Measurements from ENCODE around the gene SPCS2. TPM values are rescaled to one million over a fixed set of nuclear protein-coding genes. Genes with fewer than 3 reads are reported as not detected.

SPCS2 gene
- total and polyA plus RNA-seq, 3 experiments from 2014 or later = 150 to 273 (median 151) TPM

DNA sequence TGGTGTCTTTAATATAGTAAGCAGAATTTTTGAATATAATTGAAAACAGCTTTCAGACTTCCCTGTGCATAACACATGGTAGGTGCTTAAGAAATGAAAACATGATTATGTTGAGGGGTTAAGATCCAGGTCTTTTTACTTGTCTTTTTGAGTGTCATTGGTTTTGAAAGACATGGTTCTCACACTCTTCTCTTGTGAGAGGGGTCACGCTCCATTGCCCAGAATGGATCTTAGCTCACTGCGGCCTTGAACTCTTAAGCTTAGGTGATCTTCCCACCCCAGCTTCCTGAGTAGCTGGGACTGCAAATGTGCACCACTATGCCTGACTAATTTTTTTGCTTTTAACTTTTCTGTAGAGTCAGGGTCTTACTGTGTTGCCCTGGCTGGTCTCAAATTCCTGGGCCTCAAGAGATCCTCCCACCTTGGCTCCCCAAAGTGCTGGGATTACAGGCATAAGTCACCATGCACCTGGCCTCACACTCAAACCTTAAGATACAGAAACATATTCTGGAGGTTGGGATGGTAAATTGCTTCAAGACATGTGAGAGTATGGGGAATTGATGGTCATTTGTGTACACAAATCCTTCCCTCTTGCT, 1.4 kb downstream of the SPCS2 start:
- ChIA-PET POLR2A (no interaction called here), CTCF (no interaction called here)
- H3K36me3 ChIP-seq (ENCODE audit: insufficient read depth, low read length) = no peaks in the 10 kb centered on the region
- H3K27me3 ChIP-seq (ENCODE audit: insufficient read depth, low read length, poor library complexity, severe bottlenecking) = no peaks in the 10 kb centered on the region
- peaks cover 22% of the 10 kb centered on the region for H3K4me1 ChIP-seq (ENCODE audit: insufficient read depth, low read length)
- H3K27ac ChIP-seq (ENCODE audit: low read depth, low read length) = peak overlapping the region; percentile 91
- H3K36me3 Mint-ChIP-seq = peaks cover 0 to 62% (median 10%) of the 10 kb centered on the region in 3 donors
- no peaks in the 10 kb centered on the region for H3K27me3 Mint-ChIP-seq
- H3K9me3 Mint-ChIP-seq = no peaks in the 10 kb centered on the region
- peak overlapping the region; percentile 88 to 100 (median 98) for H3K27ac Mint-ChIP-seq
- H3K4me1 Mint-ChIP-seq = peaks cover 57 to 90% (median 90%) of the 10 kb centered on the region in 3 donors
- no peaks in the 10 kb centered on the region for H3K9me3 ChIP-seq (ENCODE audit: low read length)
- peak overlapping the region; percentile 89 for H3K4me3 ChIP-seq (ENCODE audit: low read length)
- no peak for DNase-seq
- peak overlapping the region; percentile 95 to 98 (median 96) for H3K4me3 Mint-ChIP-seq

GRCh38 chr11:74951226-74951625, 2.2 kb downstream of the SPCS2 start:
- peaks cover 22% of the 10 kb centered on the region for H3K4me1 ChIP-seq (ENCODE audit: insufficient read depth, low read length)

DNA sequence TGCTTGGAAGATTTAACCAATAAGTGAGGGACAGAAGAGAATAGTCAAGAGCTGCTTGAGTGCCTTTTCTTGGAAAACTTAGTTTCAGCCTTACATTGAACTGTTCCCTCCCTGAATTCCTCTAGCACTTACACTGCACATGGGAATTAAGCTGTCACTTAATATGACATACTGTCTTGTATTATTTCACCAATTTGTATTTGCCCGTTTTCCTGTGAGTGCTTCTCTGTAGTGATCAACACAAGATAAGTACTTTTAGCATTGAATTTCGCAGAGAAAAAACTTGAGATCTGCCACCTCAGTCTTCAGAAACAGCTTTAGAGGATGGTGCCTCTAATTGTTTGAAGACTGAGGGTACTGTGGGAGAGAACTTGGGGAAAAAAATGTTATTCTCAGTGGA, 3.7 kb downstream of the SPCS2 start:
- Mint-ChIP-seq H3K4me3 (peak overlapping the region in 1 of 7 donors; percentile 46), H3K4me1 (peaks cover 75 to 97% (median 94%) of the 10 kb centered on the region in 3 donors)

More at GRCh38 chr11:74951226-74951625, 2.2 kb downstream of the SPCS2 start:
- Mint-ChIP-seq H3K36me3 (peaks cover 0 to 62% (median 10%) of the 10 kb centered on the region in 3 donors), H3K27me3 (no peaks in the 10 kb centered on the region), H3K4me3 (peak overlapping the region; percentile 33 to 98 (median 96)), H3K27ac (peak overlapping the region; percentile 40 to 100 (median 98)), H3K4me1 (peaks cover 62 to 93% (median 89%) of the 10 kb centered on the region in 3 donors), H3K9me3 (no peaks in the 10 kb centered on the region)
- Histone ChIP-seq H3K36me3 (ENCODE audit: insufficient read depth, low read length) (no peaks in the 10 kb centered on the region), H3K4me3 (ENCODE audit: low read length) (no peak overlapping the region), H3K27me3 (ENCODE audit: insufficient read depth, low read length, poor library complexity, severe bottlenecking) (no peaks in the 10 kb centered on the region), H3K27ac (ENCODE audit: low read depth, low read length) (no peak overlapping the region), H3K9me3 (ENCODE audit: low read length) (no peaks in the 10 kb centered on the region)
- ChIA-PET POLR2A (no interaction called here), CTCF (no interaction called here)
- DNase-seq = no peak

DNA sequence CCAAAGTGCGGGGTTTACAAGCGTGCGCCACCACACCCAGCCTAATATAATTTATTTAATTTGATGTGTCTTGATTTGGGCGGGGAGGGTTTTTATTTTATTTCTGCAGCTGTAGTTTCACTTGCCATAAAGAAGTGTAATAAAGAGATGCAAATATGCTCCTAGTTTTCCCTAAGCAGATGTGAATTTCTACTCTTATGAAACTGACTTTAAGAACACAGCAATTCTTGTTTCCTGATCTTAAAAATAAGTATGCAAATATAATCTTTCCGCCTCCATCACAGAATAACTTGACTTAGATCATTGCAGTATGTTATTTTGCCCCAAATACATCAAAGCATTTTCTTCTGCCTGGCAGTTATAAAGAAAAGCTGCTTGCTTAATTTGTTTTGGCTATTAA, 4.4 kb downstream of the SPCS2 start:
- POLR2A ChIA-PET = no interaction called here
- H3K27ac ChIP-seq (ENCODE audit: low read depth, low read length) = no peak overlapping the region

More for the DNA sequence above, 3.7 kb downstream of the SPCS2 start:
- ChIA-PET CTCF (no interaction called here), POLR2A (interaction anchor here (0.6 to 0.7 kb wide), 2 partner anchors 29 to 1230 kb away, joined by 3 to 4 read pairs; no protein-coding TSS in a partner anchor)
- H3K4me3 ChIP-seq (ENCODE audit: low read length) = no peak overlapping the region
- Mint-ChIP-seq H3K36me3 (peaks cover 3 to 70% (median 12%) of the 10 kb centered on the region in 3 donors), H3K9me3 (no peaks in the 10 kb centered on the region), H3K27ac (no peak overlapping the region), H3K27me3 (no peaks in the 10 kb centered on the region)
- H3K36me3 ChIP-seq (ENCODE audit: insufficient read depth, low read length) = no peaks in the 10 kb centered on the region
- no peak overlapping the region for H3K27ac ChIP-seq (ENCODE audit: low read depth, low read length)
- no peaks in the 10 kb centered on the region for H3K9me3 ChIP-seq (ENCODE audit: low read length)
- peaks cover 22% of the 10 kb centered on the region for H3K4me1 ChIP-seq (ENCODE audit: insufficient read depth, low read length)
- H3K27me3 ChIP-seq (ENCODE audit: insufficient read depth, low read length, poor library complexity, severe bottlenecking) = no peaks in the 10 kb centered on the region
- no peak for DNase-seq

GRCh38 chr11:74954199-74954598, 5.1 kb downstream of the SPCS2 start:
- H3K36me3 Mint-ChIP-seq = peaks cover 3 to 71% (median 12%) of the 10 kb centered on the region in 3 donors
- CTCF ChIA-PET = no interaction called here
- DNase-seq = no peak
- Histone ChIP-seq H3K4me3 (ENCODE audit: low read length) (no peak overlapping the region), H3K27me3 (ENCODE audit: insufficient read depth, low read length, poor library complexity, severe bottlenecking) (no peaks in the 10 kb centered on the region), H3K9me3 (ENCODE audit: low read length) (no peaks in the 10 kb centered on the region), H3K36me3 (ENCODE audit: insufficient read depth, low read length) (no peaks in the 10 kb centered on the region), H3K27ac (ENCODE audit: low read depth, low read length) (no peak overlapping the region), H3K4me1 (ENCODE audit: insufficient read depth, low read length) (peaks cover 23% of the 10 kb centered on the region)
- POLR2A ChIA-PET = no interaction called here
- H3K9me3 Mint-ChIP-seq = no peaks in the 10 kb centered on the region
- no peaks in the 10 kb centered on the region for H3K27me3 Mint-ChIP-seq
- peaks cover 81 to 97% (median 94%) of the 10 kb centered on the region in 3 donors for H3K4me1 Mint-ChIP-seq
- H3K4me3 Mint-ChIP-seq = peak overlapping the region in 2 of 7 donors; percentile 38 to 64
- peak overlapping the region in 3 of 8 donors; percentile 36 to 84 (median 63) for H3K27ac Mint-ChIP-seq

More for the DNA sequence above, 4.4 kb downstream of the SPCS2 start:
- Mint-ChIP-seq H3K9me3 (no peaks in the 10 kb centered on the region), H3K4me3 (peak overlapping the region in 2 of 7 donors; percentile 10 to 25), H3K27me3 (no peaks in the 10 kb centered on the region), H3K4me1 (peaks cover 78 to 97% (median 94%) of the 10 kb centered on the region in 3 donors), H3K27ac (no peak overlapping the region), H3K36me3 (peaks cover 3 to 71% (median 12%) of the 10 kb centered on the region in 3 donors)
- Histone ChIP-seq H3K27me3 (ENCODE audit: insufficient read depth, low read length, poor library complexity, severe bottlenecking) (no peaks in the 10 kb centered on the region), H3K9me3 (ENCODE audit: low read length) (no peaks in the 10 kb centered on the region), H3K4me3 (ENCODE audit: low read length) (no peak overlapping the region), H3K36me3 (ENCODE audit: insufficient read depth, low read length) (no peaks in the 10 kb centered on the region), H3K4me1 (ENCODE audit: insufficient read depth, low read length) (peaks cover 19% of the 10 kb centered on the region)
- DNase-seq = no peak
- CTCF ChIA-PET = no interaction called here

- H3K36me3 Mint-ChIP-seq = peaks cover 3 to 64% (median 8%) of the 10 kb centered on the region in 3 donors
- peaks cover 78 to 96% (median 94%) of the 10 kb centered on the region in 3 donors for H3K4me1 Mint-ChIP-seq
- Histone ChIP-seq H3K27me3 (ENCODE audit: insufficient read depth, low read length, poor library complexity, severe bottlenecking) (no peaks in the 10 kb centered on the region), H3K27ac (ENCODE audit: low read depth, low read length) (no peak overlapping the region), H3K36me3 (ENCODE audit: insufficient read depth, low read length) (no peaks in the 10 kb centered on the region), H3K9me3 (ENCODE audit: low read length) (no peaks in the 10 kb centered on the region), H3K4me1 (ENCODE audit: insufficient read depth, low read length) (peaks cover 9% of the 10 kb centered on the region), H3K4me3 (ENCODE audit: low read length) (no peak overlapping the region)
- no peaks in the 10 kb centered on the region for H3K9me3 Mint-ChIP-seq
- no peak overlapping the region for H3K4me3 Mint-ChIP-seq
- peak overlapping the region in 2 of 8 donors; percentile 23 to 47 for H3K27ac Mint-ChIP-seq
- no peaks in the 10 kb centered on the region for H3K27me3 Mint-ChIP-seq
- CTCF ChIA-PET = interaction anchor here (1.9 kb wide), 1 partner anchor 8 kb away, joined by 5 read pairs; the partner anchor contains the start of genes SPCS2 and XRRA1
- no peak for DNase-seq
- POLR2A ChIA-PET = interaction anchor here (0.6 kb wide), 1 partner anchor 60 kb away, joined by 4 read pairs; no protein-coding TSS in a partner anchor
Measured at GRCh38 chr11:74956397-74957015, 7.4 kb downstream of the SPCS2 start.

DNA sequence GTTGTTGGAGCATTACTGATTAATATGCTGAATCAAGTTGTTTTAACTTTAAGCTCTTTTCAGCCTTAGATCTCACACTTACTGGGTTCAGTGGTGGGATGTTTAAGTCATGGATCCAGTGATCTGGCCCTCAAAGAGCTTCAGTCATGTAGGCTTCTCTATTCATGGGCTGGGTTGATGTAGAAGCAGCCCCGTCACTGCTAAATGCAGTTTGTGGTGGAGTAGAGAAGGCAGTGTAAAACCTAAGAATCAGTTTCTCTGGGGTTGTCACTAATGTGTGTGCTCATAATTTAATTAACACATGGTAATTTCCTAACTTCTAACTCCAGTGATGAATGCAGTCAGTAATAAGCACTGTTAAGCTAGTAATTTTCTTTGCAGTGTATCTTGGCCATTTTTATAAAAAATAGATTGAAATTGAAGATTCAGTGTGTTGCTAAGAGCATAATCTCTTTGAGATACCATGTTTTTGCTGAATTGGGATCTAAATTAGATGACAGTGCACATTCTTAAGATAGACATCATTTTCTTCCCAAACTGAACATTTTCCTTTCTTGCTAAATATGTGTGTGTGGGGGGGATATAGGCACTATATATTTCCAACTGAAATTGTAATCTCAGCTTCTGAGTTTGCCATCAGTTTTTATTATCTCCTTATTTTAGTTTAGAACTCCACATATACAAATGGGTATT, 9.0 kb downstream of the SPCS2 start:
- H3K4me3 ChIP-seq (ENCODE audit: low read length) = no peak overlapping the region
- H3K27me3 ChIP-seq (ENCODE audit: insufficient read depth, low read length, poor library complexity, severe bottlenecking) = no peaks in the 10 kb centered on the region
- H3K27ac Mint-ChIP-seq = peak overlapping the region in 5 of 8 donors; percentile 8 to 62 (median 32)
- POLR2A ChIA-PET = no interaction called here
- no peaks in the 10 kb centered on the region for H3K9me3 Mint-ChIP-seq
- peak overlapping the region in 1 of 7 donors; percentile 8 for H3K4me3 Mint-ChIP-seq
- H3K27ac ChIP-seq (ENCODE audit: low read depth, low read length) = no peak overlapping the region
- H3K9me3 ChIP-seq (ENCODE audit: low read length) = no peaks in the 10 kb centered on the region
- CTCF ChIA-PET = interaction anchor here (1.9 kb wide), 1 partner anchor 10 kb away, joined by 5 read pairs; the partner anchor contains the start of genes SPCS2 and XRRA1
- peaks cover 9% of the 10 kb centered on the region for H3K4me1 ChIP-seq (ENCODE audit: insufficient read depth, low read length)
- H3K36me3 Mint-ChIP-seq = peaks cover 3 to 71% (median 7%) of the 10 kb centered on the region in 3 donors
- no peaks in the 10 kb centered on the region for H3K36me3 ChIP-seq (ENCODE audit: insufficient read depth, low read length)
- DNase-seq = no peak
- no peaks in the 10 kb centered on the region for H3K27me3 Mint-ChIP-seq
- peaks cover 84 to 97% (median 96%) of the 10 kb centered on the region in 3 donors for H3K4me1 Mint-ChIP-seq

Measured in CD8-positive, alpha-beta memory T cell (primary cell).